Upper lobe of left lung (tissue), 6 donors: ENCODE measurements around the gene HSPB2. TPM values are rescaled to one million over a fixed set of nuclear protein-coding genes. Genes with fewer than 3 reads are reported as not detected.
A peak's percentile ranks its signal among the peaks of the same experiment; 100 is the strongest.

Experiments
- ATAC-seq, 2 donors: fragments of 200-7000 bp; cut with Tn5 transposase; one replicate each; pipeline ENCODE4 v1.9.1; 2022; ENCODE audit warnings: mild to moderate bottlenecking in 2 of 2, moderate library complexity in 2 of 2; ENCODE audit not compliant: low FRiP score in 2 of 2
- DNase-seq, 2 donors: peaks; one replicate each; pipeline ENCODE4 v3.0.0-alpha.2; 2019 to 2020
- H3K27ac ChIP-seq, 4 donors: fragments of 200-600 bp; sonication (generic); one replicate each; pipeline ENCODE4 v1.5.1; 2016 to 2019
- H3K27me3 ChIP-seq, 4 donors: fragments of 200-600 bp; sonication (generic); one replicate each; pipeline ENCODE4 v1.5.1; 2017 to 2019
- H3K36me3 ChIP-seq, 4 donors: fragments of 200-600 bp; sonication (generic); one replicate each; pipeline ENCODE4 v1.5.1; 2016 to 2019
- H3K4me1 ChIP-seq, 4 donors: fragments of 200-600 bp; sonication (generic); one replicate each; pipeline ENCODE4 v1.5.1; 2018 to 2019
- H3K4me3 ChIP-seq, 4 donors: fragments of 200-600 bp; sonication (generic); one replicate each; pipeline ENCODE4 v1.5.1; 2017 to 2019; ENCODE audit warnings: mild to moderate bottlenecking in 2 of 4, moderate library complexity in 1 of 4
- H3K9me3 ChIP-seq, 4 donors: fragments of 200-600 bp; sonication (generic); one replicate each; pipeline ENCODE4 v1.5.1; 2018 to 2019
- CTCF ChIP-seq, 6 experiments: fragments of 450-650 bp in 4 of 6; fragments of 200-600 bp in 2 of 6; sonication (generic) in 2 of 6; IDR thresholded peaks; one replicate each; pipeline ENCODE4 v1.5.1; 2016 to 2019; ENCODE audit warnings: antibody characterized with exemption in 6 of 6
- EP300 ChIP-seq, 4 donors: sonication (generic); formaldehyde crosslinking; IDR thresholded peaks; one replicate each; pipeline ENCODE4 v1.5.1; 2017; ENCODE audit warnings: antibody characterized with exemption in 4 of 4, control low read depth in 2 of 4
- POLR2A ChIP-seq, 4 donors: fragments of 450-650 bp; IDR thresholded peaks; one replicate each; pipeline ENCODE4 v1.5.1; 2016 to 2017; ENCODE audit warnings: antibody characterized with exemption in 4 of 4, mild to moderate bottlenecking in 2 of 4
- POLR2AphosphoS5 ChIP-seq, 2 donors: sonication (generic); formaldehyde crosslinking; IDR thresholded peaks; one replicate each; pipeline ENCODE4 v1.5.1; 2017; ENCODE audit warnings: antibody characterized with exemption in 2 of 2
- WGBS, 2 donors: methylation state at CpG; one replicate each; pipeline ENCODE4 v1.1.5; 2017 to 2018; 5-methylcytosine and 5-hydroxymethylcytosine counted together
- total RNA-seq, 6 donors: library from RNA; depleted of rRNA in 4 of 6; stranded (reverse); fragments of >200 nt in 4 of 6; gene quantifications; one replicate each; pipeline versions ENCODE4 v1.1.0 to v1.2.1, GENCODE V29; 2016 to 2021
- donor health status: DM: no; HTN: no; CAD: no; lungs with moderate emphysema.
- donor health status: DM: no; HTN: yes; CAD: no; lungs with severe emphysema.

Gene HSPB2
- total RNA-seq, 6 donors from 2014 or later, result 0.61 to 6.5 (median 1.9) TPM; not detected in 2

DNA sequence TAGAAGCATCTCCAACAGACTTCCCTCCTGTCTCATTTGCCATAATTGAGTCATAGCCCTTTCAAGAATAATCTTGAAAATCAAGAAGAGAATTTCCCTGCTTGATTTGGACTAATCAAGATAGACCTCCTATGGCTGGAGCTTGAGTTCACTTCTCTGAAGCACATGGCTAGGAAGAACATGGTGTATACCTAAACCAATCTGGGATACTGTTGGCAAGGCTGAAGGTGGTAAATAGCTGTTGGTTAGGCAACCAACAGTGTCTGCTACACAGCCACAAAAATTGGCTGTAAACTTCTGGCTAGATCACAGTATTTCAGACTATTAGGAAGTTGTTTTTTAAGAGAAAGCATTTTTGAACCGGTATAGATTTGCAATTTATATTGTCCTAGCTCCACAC is 5.9 kb upstream of the HSPB2 start:
- 82 to 89% methylated on average over 1 of the region's 1 CpG for WGBS, 2 donors
- Histone ChIP-seq H3K4me1 (peaks cover 0 to 4% (median 0%) of the 10 kb centered on the region in 4 donors), H3K27ac (no peak overlapping the region), H3K36me3 (no peaks in the 10 kb centered on the region), H3K27me3 (no peaks in the 10 kb centered on the region), H3K4me3 (no peak overlapping the region), H3K9me3 (no peaks in the 10 kb centered on the region)
- no peak for ATAC-seq
- TF ChIP-seq EP300 (IDR thresholded peaks at IDR 0.05) (no peak), POLR2AphosphoS5 (IDR thresholded peaks at IDR 0.05) (no peak), CTCF (IDR thresholded peaks at IDR 0.05) (no peak), POLR2A (IDR thresholded peaks at IDR 0.05) (no peak)
- DNase-seq, result no peak

DNA sequence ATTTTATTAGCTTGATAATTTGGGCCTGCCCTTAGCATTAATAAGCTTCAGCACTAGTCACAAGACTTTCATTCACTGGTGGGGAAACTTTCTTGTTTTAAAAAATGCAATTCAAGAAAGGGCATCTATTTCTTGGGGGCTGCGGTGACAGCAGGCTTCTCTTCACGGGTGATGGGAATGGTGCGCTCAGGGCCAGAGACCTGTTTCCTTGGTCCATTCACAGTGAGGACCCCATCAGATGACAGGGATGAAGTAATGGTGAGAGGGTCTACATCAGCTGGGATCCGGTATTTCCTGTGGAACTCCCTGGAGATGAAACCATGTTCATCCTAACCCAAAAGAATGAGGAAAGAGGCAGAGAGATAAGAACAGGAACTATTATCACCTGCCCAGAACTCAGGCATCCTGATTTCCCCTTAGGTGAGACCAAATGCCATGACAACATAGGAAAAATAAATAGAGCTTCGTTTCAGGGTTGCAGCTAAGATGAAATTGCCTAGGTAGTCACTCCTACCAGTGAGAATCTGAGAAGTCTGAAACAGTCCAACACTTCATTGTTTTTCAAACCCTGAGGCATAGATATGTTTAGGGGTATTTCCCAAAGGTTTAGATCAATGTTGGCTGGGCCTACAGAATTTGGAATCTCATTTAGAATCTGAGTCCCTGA is 3.8 kb upstream of the HSPB2 start:
- no peak for TF ChIP-seq EP300 (IDR thresholded peaks at IDR 0.05)
- no peak for TF ChIP-seq POLR2A (IDR thresholded peaks at IDR 0.05)
- no peak for TF ChIP-seq CTCF (IDR thresholded peaks at IDR 0.05)
- TF ChIP-seq POLR2AphosphoS5 (IDR thresholded peaks at IDR 0.05), result no peak
- DNase-seq (no peak), ATAC-seq (no peak)
- Histone ChIP-seq H3K4me1 (peaks cover 0 to 14% (median 7%) of the 10 kb centered on the region in 4 donors), H3K36me3 (no peaks in the 10 kb centered on the region), H3K27ac (no peak overlapping the region), H3K9me3 (no peaks in the 10 kb centered on the region), H3K4me3 (no peak overlapping the region), H3K27me3 (peaks cover 0 to 4% (median 0%) of the 10 kb centered on the region in 4 donors)
- 88 to 91% methylated on average over 5 of the region's 5 CpGs for WGBS, 2 donors

DNA sequence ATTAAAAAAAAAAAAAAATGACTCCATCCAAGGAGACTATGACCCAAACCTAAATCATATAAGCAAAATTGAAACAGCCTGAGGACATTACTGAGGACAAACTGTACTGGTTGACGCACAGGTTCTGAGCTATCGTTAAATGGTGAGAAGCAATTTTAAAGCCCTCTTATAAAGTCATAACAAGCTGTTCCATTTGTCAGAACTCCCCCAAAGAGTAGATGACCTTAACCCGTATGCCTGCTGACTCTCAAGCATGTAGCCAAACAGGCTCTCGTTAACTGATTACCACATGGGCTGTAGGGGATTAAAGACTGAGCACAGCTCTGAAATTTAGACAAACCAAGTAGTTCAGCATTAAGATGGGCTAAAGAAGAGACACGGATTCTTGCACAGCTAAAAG is 3.2 kb upstream of the HSPB2 start:
- WGBS, 2 donors, result 75 to 76% methylated on average over 5 of the region's 5 CpGs
- Histone ChIP-seq H3K4me1 (peaks cover 0 to 14% (median 7%) of the 10 kb centered on the region in 4 donors), H3K9me3 (no peaks in the 10 kb centered on the region), H3K4me3 (peak overlapping the region in 1 of 4 donors; percentile 53), H3K36me3 (no peaks in the 10 kb centered on the region), H3K27me3 (peaks cover 0 to 4% (median 0%) of the 10 kb centered on the region in 4 donors), H3K27ac (no peak overlapping the region)
- no peak for TF ChIP-seq POLR2A (IDR thresholded peaks at IDR 0.05)
- no peak for TF ChIP-seq POLR2AphosphoS5 (IDR thresholded peaks at IDR 0.05)
- TF ChIP-seq EP300 (IDR thresholded peaks at IDR 0.05), result no peak
- no peak for TF ChIP-seq CTCF (IDR thresholded peaks at IDR 0.05)
- ATAC-seq, result no peak
- no peak for DNase-seq

DNA sequence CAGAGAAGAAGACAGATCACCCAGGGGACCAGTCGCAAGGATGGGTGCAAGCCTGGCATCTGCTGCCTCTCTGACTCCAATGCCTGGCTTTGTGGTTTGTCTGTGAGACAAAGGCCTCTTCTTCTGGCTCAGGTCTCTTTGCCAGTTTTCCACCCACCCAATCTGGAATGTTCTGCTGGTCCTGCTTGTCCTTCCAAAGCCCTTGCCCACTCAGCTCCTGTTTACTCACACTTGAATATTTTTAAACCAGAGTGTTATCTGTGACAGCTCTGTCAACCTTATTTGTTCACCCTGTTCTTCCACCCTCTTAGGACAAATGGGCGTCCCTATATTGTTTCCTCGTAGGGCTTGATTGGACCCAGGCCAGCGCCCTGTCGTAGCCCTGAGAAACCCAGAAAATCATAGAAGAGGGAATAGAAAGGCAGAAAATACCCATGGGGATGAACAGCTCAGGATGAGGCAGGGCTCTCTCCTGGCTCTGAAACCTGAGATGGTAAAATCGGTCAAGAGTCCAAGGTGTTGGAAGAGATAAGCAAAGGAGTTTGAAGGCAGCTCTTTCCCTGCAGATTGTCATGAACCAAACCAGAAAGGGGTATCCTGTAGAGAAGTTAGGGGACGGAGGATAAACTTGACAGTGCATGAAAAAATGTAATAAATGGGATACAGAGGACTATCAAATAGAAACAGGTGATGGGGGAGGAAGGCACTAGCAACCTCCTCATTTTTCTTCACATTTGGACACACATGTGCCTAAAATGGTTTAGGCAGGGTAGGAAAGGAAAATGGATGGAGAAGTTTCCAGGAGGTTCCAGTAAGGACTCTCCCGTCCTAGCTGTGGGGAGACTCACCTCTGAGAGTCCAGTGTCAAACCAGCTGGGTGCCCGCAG is 1.6 kb upstream of the HSPB2 start:
- 52 to 62% methylated on average over 9 of the region's 9 CpGs for WGBS, 2 donors
- H3K36me3 ChIP-seq, result no peaks in the 10 kb centered on the region
- peak overlapping the region; percentile 75 to 88 (median 85) for H3K27ac ChIP-seq
- peaks cover 0 to 14% (median 7%) of the 10 kb centered on the region in 4 donors for H3K4me1 ChIP-seq
- no peak for TF ChIP-seq EP300 (IDR thresholded peaks at IDR 0.05)
- ATAC-seq (no peak), DNase-seq (no peak)
- peaks cover 0 to 4% (median 0%) of the 10 kb centered on the region in 4 donors for H3K27me3 ChIP-seq
- peak overlapping the region in 3 of 4 donors; percentile 6 to 53 (median 52) for H3K4me3 ChIP-seq
- no peaks in the 10 kb centered on the region for H3K9me3 ChIP-seq
